ENCODE data around the gene FCF1. TPM values are rescaled to one million over a fixed set of nuclear protein-coding genes. Genes with fewer than 3 reads are reported as not detected.

Gene FCF1
- total and polyA plus RNA-seq, 2 donors from 2014 or later: 19.7 to 49.6 TPM

GRCh38 chr14:74735125-74735524, 22.2 kb downstream of the FCF1 start:
- no peaks in the 10 kb centered on the region for H3K9me3 ChIP-seq (ENCODE audit: control insufficient read depth in 2 of 3, insufficient read depth in 1 of 3, low read length in 3 of 3)
- TF ChIP-seq, protein P1, sequence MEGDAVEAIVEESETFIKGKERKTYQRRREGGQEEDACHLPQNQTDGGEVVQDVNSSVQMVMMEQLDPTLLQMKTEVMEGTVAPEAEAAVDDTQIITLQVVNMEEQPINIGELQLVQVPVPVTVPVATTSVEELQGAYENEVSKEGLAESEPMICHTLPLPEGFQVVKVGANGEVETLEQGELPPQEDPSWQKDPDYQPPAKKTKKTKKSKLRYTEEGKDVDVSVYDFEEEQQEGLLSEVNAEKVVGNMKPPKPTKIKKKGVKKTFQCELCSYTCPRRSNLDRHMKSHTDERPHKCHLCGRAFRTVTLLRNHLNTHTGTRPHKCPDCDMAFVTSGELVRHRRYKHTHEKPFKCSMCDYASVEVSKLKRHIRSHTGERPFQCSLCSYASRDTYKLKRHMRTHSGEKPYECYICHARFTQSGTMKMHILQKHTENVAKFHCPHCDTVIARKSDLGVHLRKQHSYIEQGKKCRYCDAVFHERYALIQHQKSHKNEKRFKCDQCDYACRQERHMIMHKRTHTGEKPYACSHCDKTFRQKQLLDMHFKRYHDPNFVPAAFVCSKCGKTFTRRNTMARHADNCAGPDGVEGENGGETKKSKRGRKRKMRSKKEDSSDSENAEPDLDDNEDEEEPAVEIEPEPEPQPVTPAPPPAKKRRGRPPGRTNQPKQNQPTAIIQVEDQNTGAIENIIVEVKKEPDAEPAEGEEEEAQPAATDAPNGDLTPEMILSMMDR (IDR thresholded peaks at IDR 0.05; ENCODE audit: borderline replicate concordance, extremely low read depth, insufficient read depth): no peak
- peaks cover 0 to 7% (median 5%) of the 10 kb centered on the region in 3 donors for H3K36me3 ChIP-seq (ENCODE audit: control insufficient read depth in 2 of 3, insufficient read depth in 3 of 3, low read length in 3 of 3)
- FAIRE-seq (no peak), DNase-seq (peak in 2 of 5 donors; percentile 10 to 12)
- H3K27me3 ChIP-seq (ENCODE audit: control insufficient read depth, insufficient read depth, low read length): no peaks in the 10 kb centered on the region
- intact Hi-C loops (cut with DNase I): no loop called here
- peaks cover 0 to 4% (median 0%) of the 10 kb centered on the region in 3 donors for H3K4me1 ChIP-seq (ENCODE audit: control insufficient read depth in 2 of 3, insufficient read depth in 2 of 3, low read depth in 1 of 3, low read length in 3 of 3)
- H3K9ac ChIP-seq (ENCODE audit: low read length in 3 of 3): no peak overlapping the region
- H3K4me3 ChIP-seq (ENCODE audit: low read length in 3 of 3): no peak overlapping the region
- H3K27ac ChIP-seq (ENCODE audit: low read depth in 2 of 2, low read length in 2 of 2): no peak overlapping the region

- FAIRE-seq (no peak), DNase-seq (no peak)
- no peak overlapping the region for H3K27ac ChIP-seq (ENCODE audit: low read depth in 2 of 2, low read length in 2 of 2)
- intact Hi-C loops (cut with DNase I): no loop called here
- H3K4me3 ChIP-seq (ENCODE audit: low read length in 3 of 3): no peak overlapping the region
- no peak overlapping the region for H3K9ac ChIP-seq (ENCODE audit: low read length in 3 of 3)
- peaks cover 0 to 4% (median 2%) of the 10 kb centered on the region in 3 donors for H3K36me3 ChIP-seq (ENCODE audit: control insufficient read depth in 2 of 3, insufficient read depth in 3 of 3, low read length in 3 of 3)
- H3K9me3 ChIP-seq (ENCODE audit: control insufficient read depth in 2 of 3, insufficient read depth in 1 of 3, low read length in 3 of 3): no peaks in the 10 kb centered on the region
- H3K27me3 ChIP-seq (ENCODE audit: control insufficient read depth, insufficient read depth, low read length): no peaks in the 10 kb centered on the region
- TF ChIP-seq, protein P1 (IDR thresholded peaks at IDR 0.05; ENCODE audit: borderline replicate concordance, extremely low read depth, insufficient read depth): no peak
- H3K4me1 ChIP-seq (ENCODE audit: control insufficient read depth in 2 of 3, insufficient read depth in 2 of 3, low read depth in 1 of 3, low read length in 3 of 3): peaks cover 0 to 4% (median 0%) of the 10 kb centered on the region in 3 donors
Measured at GRCh38 chr14:74737753-74738325, 24.9 kb downstream of the FCF1 start.

- TF ChIP-seq, protein P1 (IDR thresholded peaks at IDR 0.05; ENCODE audit: borderline replicate concordance, extremely low read depth, insufficient read depth): no peak
- Histone ChIP-seq H3K36me3 (ENCODE audit: control insufficient read depth in 2 of 3, insufficient read depth in 3 of 3, low read length in 3 of 3) (peaks cover 0 to 2% (median 0%) of the 10 kb centered on the region in 3 donors), H3K4me1 (ENCODE audit: control insufficient read depth in 2 of 3, insufficient read depth in 2 of 3, low read depth in 1 of 3, low read length in 3 of 3) (peaks cover 0 to 4% (median 0%) of the 10 kb centered on the region in 3 donors), H3K4me3 (ENCODE audit: low read length in 3 of 3) (no peak overlapping the region), H3K27me3 (ENCODE audit: control insufficient read depth, insufficient read depth, low read length) (no peaks in the 10 kb centered on the region), H3K9me3 (ENCODE audit: control insufficient read depth in 2 of 3, insufficient read depth in 1 of 3, low read length in 3 of 3) (no peaks in the 10 kb centered on the region), H3K9ac (ENCODE audit: low read length in 3 of 3) (no peak overlapping the region), H3K27ac (ENCODE audit: low read depth in 2 of 2, low read length in 2 of 2) (no peak overlapping the region)
- no peak for DNase-seq
- no peak for FAIRE-seq
- intact Hi-C loops (cut with DNase I): no loop called here
Measured at GRCh38 chr14:74739293-74740030, 26.5 kb downstream of the FCF1 start.
